Lung (tissue), 12 donors: Measurements from ENCODE around the gene WFDC8. TPM values are rescaled to one million over a fixed set of nuclear protein-coding genes. Genes with fewer than 3 reads are reported as not detected.

ENCODE experiments used
- ATAC-seq: fragments of 200-7000 bp; cut with Tn5 transposase; one replicate; pipeline ENCODE4 v1.9.1; 2020; ENCODE audit warnings: moderate number of reproducible peaks; ENCODE audit not compliant: insufficient read depth, low FRiP score
- DNase-seq, 3 donors: peaks; one replicate each; pipeline ENCODE4 v3.0.0-alpha.2; 2013 to 2017
- H3K27ac ChIP-seq, 2 donors: one replicate each; pipeline ENCODE4 v1.5.1; 2013; ENCODE audit warnings: mild to moderate bottlenecking in 2 of 2, moderate library complexity in 2 of 2, control low read depth in 1 of 2, inconsistent platforms in 1 of 2, low read depth in 1 of 2, low read length in 1 of 2
- H3K27me3 ChIP-seq, 3 donors: one replicate each; pipeline ENCODE4 v1.5.1; 2013; ENCODE audit warnings: low read length in 2 of 3; ENCODE audit not compliant: control insufficient read depth in 3 of 3, insufficient read depth in 3 of 3
- H3K36me3 ChIP-seq, 4 donors: one replicate each; pipeline ENCODE4 v1.5.1; 2013; ENCODE audit warnings: low read length in 4 of 4, mild to moderate bottlenecking in 1 of 4, moderate library complexity in 1 of 4; ENCODE audit not compliant: control insufficient read depth in 4 of 4, insufficient read depth in 4 of 4
- H3K4me1 ChIP-seq, 5 donors: one replicate each; pipeline ENCODE4 v1.5.1; 2013; ENCODE audit warnings: low read length in 5 of 5, mild to moderate bottlenecking in 2 of 5, moderate library complexity in 1 of 5; ENCODE audit not compliant: control insufficient read depth in 5 of 5, insufficient read depth in 5 of 5
- H3K4me3 ChIP-seq: one replicate; pipeline ENCODE4 v1.5.1; 2013; ENCODE audit warnings: mild to moderate bottlenecking, control low read depth, moderate library complexity
- H3K9ac ChIP-seq, 2 donors: one replicate each; pipeline ENCODE4 v1.5.1; 2013; ENCODE audit warnings: low read length in 2 of 2, control low read depth in 1 of 2; ENCODE audit not compliant: insufficient read depth in 1 of 2
- H3K9me3 ChIP-seq, 4 donors: one replicate each; pipeline ENCODE4 v1.5.1; 2013; ENCODE audit warnings: low read length in 3 of 4, mild to moderate bottlenecking in 1 of 4, moderate library complexity in 1 of 4; ENCODE audit not compliant: control insufficient read depth in 4 of 4, insufficient read depth in 3 of 4
- CTCF ChIP-seq: IDR thresholded peaks from 2 replicates; pipeline ENCODE4 v1.5.1; 2012; ENCODE audit warnings: mild to moderate bottlenecking; ENCODE audit errors: control extremely low read depth, extremely low read depth
- WGBS, 2 donors: extraction: QIAGEN DNeasy Blood & Tissue Kit; methylation state at CpG; one replicate each; pipeline ENCODE4 v1.1.7; 2013; 5-methylcytosine and 5-hydroxymethylcytosine counted together
- polyA plus RNA-seq, 2 donors: library from polyadenylated mRNA; stranded (reverse); fragments of 200-250 nt; gene quantifications; one replicate each; pipeline ENCODE4 v1.2.1, GENCODE V29; 2013
- total RNA-seq, 2 donors: library from RNA; depleted of rRNA in 1 of 2; stranded (reverse); fragments of >200 nt in 1 of 2; gene quantifications; one replicate each; pipeline ENCODE4 v1.2.1, GENCODE V29; 2014 to 2021
- donor health status: control.
- donor health status: control.
- donor health status: Bipolar disorder and iron deficiency.
- donor health status: healthy.
- donor health status: DM: yes; HTN: yes; CAD: no.

The WFDC8 gene
- total and polyA plus RNA-seq, 4 donors: 0.26 TPM; not detected in 3

- H3K27ac ChIP-seq: no peak overlapping the region
- 93 to 94% methylated on average over 2 of the region's 2 CpGs for WGBS, 2 donors
- H3K27me3 ChIP-seq: no peaks in the 10 kb centered on the region
- ATAC-seq (no peak), DNase-seq (no peak)
- TF ChIP-seq CTCF: no peak
- H3K4me3 ChIP-seq: no peak overlapping the region
- H3K9me3 ChIP-seq: no peaks in the 10 kb centered on the region
- no peak overlapping the region for H3K9ac ChIP-seq
- H3K4me1 ChIP-seq: no peaks in the 10 kb centered on the region
- H3K36me3 ChIP-seq: no peaks in the 10 kb centered on the region
Measured at GRCh38 chr20:45617591-45617990, 38.5 kb upstream of the WFDC8 start.

GRCh38 chr20:45612314-45612713 lies 33.2 kb upstream of the WFDC8 start:
- H3K9ac ChIP-seq: no peak overlapping the region
- no peak overlapping the region for H3K4me3 ChIP-seq
- TF ChIP-seq CTCF: no peak
- DNase-seq (no peak), ATAC-seq (no peak)
- H3K27me3 ChIP-seq: no peaks in the 10 kb centered on the region
- H3K27ac ChIP-seq: no peak overlapping the region
- no peaks in the 10 kb centered on the region for H3K4me1 ChIP-seq
- H3K36me3 ChIP-seq: no peaks in the 10 kb centered on the region
- H3K9me3 ChIP-seq: no peaks in the 10 kb centered on the region

- Histone ChIP-seq H3K36me3 (no peaks in the 10 kb centered on the region), H3K4me3 (no peak overlapping the region), H3K27me3 (no peaks in the 10 kb centered on the region), H3K27ac (no peak overlapping the region), H3K9ac (no peak overlapping the region), H3K9me3 (peaks cover 0 to 8% (median 0%) of the 10 kb centered on the region in 4 donors), H3K4me1 (no peaks in the 10 kb centered on the region)
- TF ChIP-seq CTCF: no peak
- no peak for DNase-seq
- no peak for ATAC-seq
- WGBS, 2 donors: 69 to 84% methylated on average over 4 of the region's 4 CpGs
Measured at GRCh38 chr20:45611054-45611453, 32.0 kb upstream of the WFDC8 start.

- no peak for TF ChIP-seq CTCF
- Histone ChIP-seq H3K4me1 (no peaks in the 10 kb centered on the region), H3K27ac (no peak overlapping the region), H3K9me3 (peaks cover 0 to 8% (median 0%) of the 10 kb centered on the region in 4 donors), H3K36me3 (no peaks in the 10 kb centered on the region), H3K27me3 (no peaks in the 10 kb centered on the region), H3K4me3 (no peak overlapping the region), H3K9ac (no peak overlapping the region)
- no peak for ATAC-seq
- 95 to 100% methylated on average over 1 of the region's 1 CpG for WGBS, 2 donors
- no peak for DNase-seq
Measured at GRCh38 chr20:45607810-45608209, 28.7 kb upstream of the WFDC8 start.
